ENCODE data around the gene PROSER3. TPM values are rescaled to one million over a fixed set of nuclear protein-coding genes. Genes with fewer than 3 reads are reported as not detected.

Gene PROSER3
- total RNA-seq, 3 donors from 2014 or later (not counting 1 experiment from before 2014, with no cell fraction given), result 33.1 to 40.2 (median 35.9) TPM

- H3K27me3 Mint-ChIP-seq (ENCODE audit: low read depth in 2 of 2), result no peaks in the 10 kb centered on the region
- Histone ChIP-seq H3K27me3 (ENCODE audit: control insufficient read depth, insufficient read depth, low read length) (no peaks in the 10 kb centered on the region), H3K36me3 (ENCODE audit: control insufficient read depth, insufficient read depth, low read length) (peaks cover 81% of the 10 kb centered on the region), H3K4me3 (ENCODE audit: low read length) (no peak overlapping the region), H3K27ac (ENCODE audit: low read length) (no peak overlapping the region), H3K9me3 (ENCODE audit: control insufficient read depth, insufficient read depth, low read length) (no peaks in the 10 kb centered on the region), H3K4me1 (ENCODE audit: control insufficient read depth, insufficient read depth, low read length) (no peaks in the 10 kb centered on the region)
- no peak overlapping the region for H3K4me3 Mint-ChIP-seq
- intact Hi-C loops (cut with micrococcal nuclease), result no loop called here
- TF ChIP-seq, protein P1, sequence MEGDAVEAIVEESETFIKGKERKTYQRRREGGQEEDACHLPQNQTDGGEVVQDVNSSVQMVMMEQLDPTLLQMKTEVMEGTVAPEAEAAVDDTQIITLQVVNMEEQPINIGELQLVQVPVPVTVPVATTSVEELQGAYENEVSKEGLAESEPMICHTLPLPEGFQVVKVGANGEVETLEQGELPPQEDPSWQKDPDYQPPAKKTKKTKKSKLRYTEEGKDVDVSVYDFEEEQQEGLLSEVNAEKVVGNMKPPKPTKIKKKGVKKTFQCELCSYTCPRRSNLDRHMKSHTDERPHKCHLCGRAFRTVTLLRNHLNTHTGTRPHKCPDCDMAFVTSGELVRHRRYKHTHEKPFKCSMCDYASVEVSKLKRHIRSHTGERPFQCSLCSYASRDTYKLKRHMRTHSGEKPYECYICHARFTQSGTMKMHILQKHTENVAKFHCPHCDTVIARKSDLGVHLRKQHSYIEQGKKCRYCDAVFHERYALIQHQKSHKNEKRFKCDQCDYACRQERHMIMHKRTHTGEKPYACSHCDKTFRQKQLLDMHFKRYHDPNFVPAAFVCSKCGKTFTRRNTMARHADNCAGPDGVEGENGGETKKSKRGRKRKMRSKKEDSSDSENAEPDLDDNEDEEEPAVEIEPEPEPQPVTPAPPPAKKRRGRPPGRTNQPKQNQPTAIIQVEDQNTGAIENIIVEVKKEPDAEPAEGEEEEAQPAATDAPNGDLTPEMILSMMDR (IDR thresholded peaks at IDR 0.05), result no peak
- DNase-seq, result no peak
- H3K4me1 Mint-ChIP-seq, result peaks cover 6 to 23% of the 10 kb centered on the region in 2 donors
- no peaks in the 10 kb centered on the region for H3K36me3 Mint-ChIP-seq
- 96% methylated on average over 35 of the region's 35 CpGs for WGBS (ENCODE audit: insufficient coverage)
- no peaks in the 10 kb centered on the region for H3K9me3 Mint-ChIP-seq
- ATAC-seq, result no peak
- no peak overlapping the region for H3K27ac Mint-ChIP-seq
These were observed 24.5 kb upstream of the PROSER3 start for GRCh38 chr19:35733180-35734125.

GRCh38 chr19:35734273-35734672 is 23.7 kb upstream of the PROSER3 start:
- no peaks in the 10 kb centered on the region for H3K36me3 Mint-ChIP-seq
- DNase-seq, result no peak

DNA sequence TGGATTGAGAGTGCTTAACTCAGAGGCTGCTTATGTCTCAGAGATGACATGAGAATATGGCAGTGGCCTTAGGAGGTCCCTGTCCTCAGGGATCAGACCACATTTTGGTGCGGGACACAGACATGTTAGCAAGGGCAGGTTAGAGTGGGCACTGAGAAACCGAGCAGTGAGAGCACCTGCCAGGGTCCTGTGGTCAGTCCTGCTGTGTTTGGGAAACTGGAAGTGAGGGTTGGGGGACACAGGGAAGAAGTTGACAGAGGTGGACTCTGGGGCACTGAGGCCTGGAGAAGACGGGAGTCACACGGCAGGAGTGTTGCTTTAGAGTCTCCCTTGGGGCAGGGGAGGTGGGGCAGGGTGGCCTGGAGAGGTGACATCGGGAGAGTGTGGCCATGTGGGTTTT is 23.1 kb upstream of the PROSER3 start:
- Mint-ChIP-seq H3K36me3 (no peaks in the 10 kb centered on the region), H3K27ac (no peak overlapping the region), H3K27me3 (ENCODE audit: low read depth in 2 of 2) (no peaks in the 10 kb centered on the region), H3K9me3 (no peaks in the 10 kb centered on the region), H3K4me1 (peaks cover 6 to 29% of the 10 kb centered on the region in 2 donors), H3K4me3 (no peak overlapping the region)
- TF ChIP-seq, protein P1 (IDR thresholded peaks at IDR 0.05), result no peak
- Histone ChIP-seq H3K4me3 (ENCODE audit: low read length) (no peak overlapping the region), H3K36me3 (ENCODE audit: control insufficient read depth, insufficient read depth, low read length) (peaks cover 75% of the 10 kb centered on the region), H3K27ac (ENCODE audit: low read length) (no peak overlapping the region), H3K27me3 (ENCODE audit: control insufficient read depth, insufficient read depth, low read length) (no peaks in the 10 kb centered on the region), H3K9me3 (ENCODE audit: control insufficient read depth, insufficient read depth, low read length) (no peaks in the 10 kb centered on the region), H3K4me1 (ENCODE audit: control insufficient read depth, insufficient read depth, low read length) (peaks cover 5% of the 10 kb centered on the region)
- ATAC-seq (no peak), DNase-seq (no peak)
- WGBS (ENCODE audit: insufficient coverage), result 91% methylated on average over 5 of the region's 5 CpGs
- intact Hi-C loops (cut with micrococcal nuclease), result no loop called here

More at GRCh38 chr19:35734273-35734672, 23.7 kb upstream of the PROSER3 start:
- Histone ChIP-seq H3K27ac (ENCODE audit: low read length) (no peak overlapping the region), H3K27me3 (ENCODE audit: control insufficient read depth, insufficient read depth, low read length) (no peaks in the 10 kb centered on the region), H3K4me1 (ENCODE audit: control insufficient read depth, insufficient read depth, low read length) (no peaks in the 10 kb centered on the region), H3K36me3 (ENCODE audit: control insufficient read depth, insufficient read depth, low read length) (peaks cover 80% of the 10 kb centered on the region), H3K4me3 (ENCODE audit: low read length) (no peak overlapping the region), H3K9me3 (ENCODE audit: control insufficient read depth, insufficient read depth, low read length) (no peaks in the 10 kb centered on the region)
- Mint-ChIP-seq H3K4me1 (peaks cover 6 to 29% of the 10 kb centered on the region in 2 donors), H3K27ac (no peak overlapping the region), H3K27me3 (ENCODE audit: low read depth in 2 of 2) (no peaks in the 10 kb centered on the region), H3K4me3 (no peak overlapping the region), H3K9me3 (no peaks in the 10 kb centered on the region)
- TF ChIP-seq, protein P1 (IDR thresholded peaks at IDR 0.05), result no peak
- intact Hi-C loops (cut with micrococcal nuclease), result no loop called here
- WGBS (ENCODE audit: insufficient coverage), result 99% methylated on average over 8 of the region's 8 CpGs
- no peak for ATAC-seq

Data from natural killer cell (primary cell).